Natural killer cell treated with Interleukin-12 subunit alpha and Interleukin-12 subunit beta and Interleukin-15 and Interleukin-18, amount 100 ng/mL, for 72 hours (primary cell): Measurements from ENCODE around the gene ISL2. TPM values are rescaled to one million over a fixed set of nuclear protein-coding genes. Genes with fewer than 3 reads are reported as not detected.
"Not testable (repeated sequence)": the region's sequence is repeated elsewhere in the genome, so short reads cannot be mapped to it uniquely, and the experiment has no call there.

Experiments used
- ATAC-seq, 2 donors: fragments of 150-1000 bp; cut with Tn5 transposase in 1 of 2; sonication (Bioruptor Pico), chemical (Tn5 transposase) in 1 of 2; 2 replicates each; pipeline ENCODE4 v1.10.0; 2021
- DNase-seq: peaks from one replicate; pipeline ENCODE4 v3.0.0; 2022; ENCODE audit warnings: low spot score
- H3K27ac Mint-ChIP-seq, 2 donors: 1 replicate in 1 of 2; 2 replicates in 1 of 2; pipeline ENCODE4 v1.8.0; 2022; ENCODE audit warnings: mixed read lengths in 2 of 2, mild to moderate bottlenecking in 1 of 2, moderate library complexity in 1 of 2
- H3K27me3 Mint-ChIP-seq, 2 donors: 1 replicate in 1 of 2; 2 replicates in 1 of 2; pipeline ENCODE4 v1.8.0; 2022; ENCODE audit warnings: mixed read lengths in 2 of 2
- H3K36me3 Mint-ChIP-seq: one replicate; pipeline ENCODE4 v1.8.0; 2022; ENCODE audit warnings: mixed read lengths
- H3K4me1 Mint-ChIP-seq, 2 donors: 1 replicate in 1 of 2; 2 replicates in 1 of 2; pipeline ENCODE4 v1.8.0; 2022; ENCODE audit warnings: low read depth in 2 of 2, mixed read lengths in 2 of 2, mild to moderate bottlenecking in 1 of 2
- H3K4me3 Mint-ChIP-seq: one replicate; pipeline ENCODE4 v1.8.0; 2022; ENCODE audit warnings: mixed read lengths
- H3K9me3 Mint-ChIP-seq: 2 replicates; pipeline ENCODE4 v1.8.0; 2022; ENCODE audit warnings: mixed read lengths
- total RNA-seq, 2 donors: library from RNA; stranded (reverse); gene quantifications; one replicate each; pipeline ENCODE4 v1.2.3, GENCODE V29; 2022

ISL2 gene
- total RNA-seq, 2 donors from 2014 or later, result 0.73 to 1.0 TPM

- DNase-seq (no peak), ATAC-seq (no peak)
- Mint-ChIP-seq H3K4me1 (peaks cover 30 to 34% of the 10 kb centered on the region in 2 donors), H3K4me3 (peak overlapping the region; percentile 89), H3K27ac (peak overlapping the region; percentile 88 to 89), H3K9me3 (no peaks in the 10 kb centered on the region), H3K27me3 (no peaks in the 10 kb centered on the region), H3K36me3 (no peaks in the 10 kb centered on the region)
Observed at GRCh38 chr15:76312540-76313174, 23.9 kb upstream of the ISL2 start.

- H3K9me3 Mint-ChIP-seq, H3K27me3 Mint-ChIP-seq, ATAC-seq, DNase-seq, H3K36me3 Mint-ChIP-seq: not testable (repeated sequence)
- H3K4me1 Mint-ChIP-seq, result peaks cover 28 to 30% of the 10 kb centered on the region in 2 donors
- H3K27ac Mint-ChIP-seq, result peak overlapping the region; percentile 88 to 89
- H3K4me3 Mint-ChIP-seq, result peak overlapping the region; percentile 89
Observed at GRCh38 chr15:76313175-76313567, 23.4 kb upstream of the ISL2 start.

- H3K27me3 Mint-ChIP-seq, result no peaks in the 10 kb centered on the region
- H3K36me3 Mint-ChIP-seq, result no peaks in the 10 kb centered on the region
- DNase-seq (no peak), ATAC-seq (no peak)
- H3K9me3 Mint-ChIP-seq, result no peaks in the 10 kb centered on the region
- peaks cover 23 to 24% of the 10 kb centered on the region in 2 donors for H3K4me1 Mint-ChIP-seq
- H3K27ac Mint-ChIP-seq, result no peak overlapping the region
- H3K4me3 Mint-ChIP-seq, result no peak overlapping the region
Observed at GRCh38 chr15:76313731-76314130, 22.8 kb upstream of the ISL2 start.

GRCh38 chr15:76320012-76320411 is 16.6 kb upstream of the ISL2 start:
- Mint-ChIP-seq H3K4me1 (no peaks in the 10 kb centered on the region), H3K27ac (no peak overlapping the region), H3K4me3 (no peak overlapping the region), H3K9me3 (no peaks in the 10 kb centered on the region), H3K36me3 (no peaks in the 10 kb centered on the region), H3K27me3 (peaks cover 14 to 21% of the 10 kb centered on the region in 2 donors)
- ATAC-seq, result no peak
- DNase-seq, result no peak

DNA sequence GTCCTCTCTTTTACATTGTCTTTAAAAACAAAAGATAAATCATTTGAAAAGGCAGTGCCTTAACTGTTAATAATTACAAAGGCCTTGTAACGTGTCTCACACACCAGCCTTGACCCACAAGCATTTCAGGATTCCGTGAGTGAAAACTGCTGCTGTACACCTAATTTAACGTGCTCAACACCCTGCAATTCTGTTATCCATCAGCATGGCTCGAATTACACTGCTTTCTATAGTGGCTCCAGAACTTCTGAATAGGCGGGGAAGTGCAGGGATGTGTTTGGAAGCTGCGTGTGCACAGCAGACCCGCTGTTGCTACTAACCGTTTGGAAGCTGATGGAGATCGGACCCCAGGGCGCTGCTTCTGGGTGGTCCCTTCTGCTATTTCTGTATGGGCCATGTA is 15.4 kb upstream of the ISL2 start:
- H3K9me3 Mint-ChIP-seq, result no peaks in the 10 kb centered on the region
- no peak for ATAC-seq
- H3K4me1 Mint-ChIP-seq, result no peaks in the 10 kb centered on the region
- H3K27me3 Mint-ChIP-seq, result peaks cover 14 to 21% of the 10 kb centered on the region in 2 donors
- no peak overlapping the region for H3K27ac Mint-ChIP-seq
- no peak for DNase-seq
- no peak overlapping the region for H3K4me3 Mint-ChIP-seq
- no peaks in the 10 kb centered on the region for H3K36me3 Mint-ChIP-seq

DNA sequence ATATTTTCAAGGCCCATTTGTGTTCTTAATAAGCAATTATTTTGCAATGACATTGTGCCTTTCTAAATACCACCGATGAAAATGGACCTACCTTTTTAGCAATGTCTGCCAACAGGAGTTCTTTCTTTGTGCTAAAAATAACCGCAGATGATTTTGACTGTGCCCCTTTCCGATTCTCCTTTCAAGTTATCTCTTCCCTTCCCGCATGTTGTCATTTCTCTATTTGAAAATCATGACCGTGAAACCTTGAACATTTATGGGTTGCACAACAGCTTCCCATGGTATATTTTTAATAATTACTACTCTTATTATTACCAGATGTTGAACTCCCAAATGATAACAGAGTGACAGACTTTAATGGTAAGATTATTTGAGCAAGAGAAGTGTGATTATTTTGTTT is 15.0 kb upstream of the ISL2 start:
- Mint-ChIP-seq H3K27ac (no peak overlapping the region), H3K4me3 (no peak overlapping the region), H3K9me3 (no peaks in the 10 kb centered on the region), H3K4me1 (no peaks in the 10 kb centered on the region), H3K36me3 (no peaks in the 10 kb centered on the region), H3K27me3 (peaks cover 14 to 21% of the 10 kb centered on the region in 2 donors)
- DNase-seq, result no peak
- no peak for ATAC-seq

GRCh38 chr15:76324066-76324465 is 12.5 kb upstream of the ISL2 start:
- DNase-seq (no peak), ATAC-seq (no peak)
- Mint-ChIP-seq H3K9me3 (no peaks in the 10 kb centered on the region), H3K27ac (no peak overlapping the region), H3K4me1 (peaks cover 0 to 3% of the 10 kb centered on the region in 2 donors), H3K27me3 (peaks cover 30 to 33% of the 10 kb centered on the region in 2 donors), H3K4me3 (no peak overlapping the region), H3K36me3 (no peaks in the 10 kb centered on the region)

DNA sequence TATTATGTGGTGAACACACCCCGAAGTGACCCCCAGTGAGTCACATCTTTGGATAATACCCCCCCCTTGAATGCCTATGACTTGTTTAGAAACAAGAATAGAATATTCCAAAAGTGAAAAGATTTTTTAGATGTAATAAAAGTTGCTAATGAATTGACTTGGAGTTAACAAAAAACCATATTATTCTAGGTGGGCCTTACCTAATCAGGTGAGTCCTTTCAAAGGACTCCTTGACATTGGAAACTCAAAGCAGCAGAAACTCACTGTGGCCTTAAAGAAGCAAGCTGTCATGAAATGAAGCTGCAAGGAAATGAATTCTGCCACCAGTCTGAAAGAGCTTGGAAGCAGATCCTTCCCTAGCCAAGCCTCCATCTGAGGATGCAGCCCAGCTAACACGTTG is 10.9 kb upstream of the ISL2 start:
- Mint-ChIP-seq H3K27me3 (peaks cover 38 to 45% of the 10 kb centered on the region in 2 donors), H3K4me3 (no peak overlapping the region), H3K27ac (no peak overlapping the region), H3K9me3 (no peaks in the 10 kb centered on the region), H3K4me1 (peaks cover 0 to 3% of the 10 kb centered on the region in 2 donors), H3K36me3 (no peaks in the 10 kb centered on the region)
- DNase-seq, result no peak
- ATAC-seq, result no peak

GRCh38 chr15:76327191-76328105 is 9.1 kb upstream of the ISL2 start:
- Mint-ChIP-seq H3K27ac (no peak overlapping the region), H3K36me3 (no peaks in the 10 kb centered on the region), H3K4me1 (peaks cover 0 to 3% of the 10 kb centered on the region in 2 donors), H3K9me3 (no peaks in the 10 kb centered on the region), H3K27me3 (peaks cover 32 to 37% of the 10 kb centered on the region in 2 donors), H3K4me3 (no peak overlapping the region)
- no peak for ATAC-seq
- DNase-seq, result no peak

DNA sequence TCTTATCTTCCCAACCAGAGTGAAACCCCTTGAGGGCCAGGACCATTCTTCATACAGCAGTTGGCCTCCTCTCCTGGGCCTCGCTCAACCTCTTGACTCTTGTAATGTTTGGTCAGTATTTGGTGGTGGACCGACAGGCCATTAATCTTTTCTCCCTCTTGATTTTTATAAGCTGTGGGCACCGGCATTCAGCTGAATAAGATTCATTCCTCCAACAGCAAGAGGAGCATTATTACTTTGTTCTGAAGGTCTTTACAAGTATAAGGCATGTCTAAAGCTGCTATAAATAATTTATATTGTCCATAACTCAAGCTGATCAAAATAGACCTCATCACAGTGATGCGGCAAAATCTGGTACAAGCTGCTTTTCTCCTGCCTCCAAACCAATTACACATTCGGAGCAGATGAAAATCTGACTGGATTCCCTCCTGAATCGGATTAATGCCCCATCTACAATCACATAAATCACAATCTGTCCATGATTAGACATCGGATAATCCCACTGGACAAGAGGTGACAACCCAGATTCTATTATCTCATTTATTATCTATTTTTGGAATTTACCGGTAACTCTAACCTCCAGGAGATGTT is 8.4 kb upstream of the ISL2 start:
- Mint-ChIP-seq H3K27ac (no peak overlapping the region), H3K36me3 (no peaks in the 10 kb centered on the region), H3K27me3 (peaks cover 30 to 34% of the 10 kb centered on the region in 2 donors), H3K4me1 (peaks cover 0 to 3% of the 10 kb centered on the region in 2 donors), H3K4me3 (no peak overlapping the region), H3K9me3 (no peaks in the 10 kb centered on the region)
- no peak for DNase-seq
- no peak for ATAC-seq

DNA sequence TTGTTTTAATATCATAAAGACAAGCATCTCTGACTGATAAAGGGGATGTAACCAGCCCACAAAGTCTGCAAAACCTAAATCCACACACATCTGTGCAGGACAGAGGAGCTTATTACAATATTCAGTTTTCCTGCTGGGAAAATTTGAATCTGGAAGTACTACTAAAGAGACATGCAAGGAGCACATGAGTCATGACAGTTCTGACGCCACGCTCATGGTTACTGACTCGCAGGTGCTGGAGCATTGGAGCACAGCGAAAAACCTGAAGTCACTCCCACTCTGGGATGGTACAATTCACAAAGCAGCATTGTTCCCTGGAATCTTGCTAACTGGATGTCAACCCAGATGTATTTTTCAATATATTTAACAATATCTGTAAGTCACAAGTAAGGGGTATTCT is 7.6 kb upstream of the ISL2 start:
- H3K27ac Mint-ChIP-seq, result no peak overlapping the region
- no peaks in the 10 kb centered on the region for H3K9me3 Mint-ChIP-seq
- no peak for DNase-seq
- H3K4me1 Mint-ChIP-seq, result peaks cover 1 to 3% of the 10 kb centered on the region in 2 donors
- peaks cover 33 to 36% of the 10 kb centered on the region in 2 donors for H3K27me3 Mint-ChIP-seq
- no peak overlapping the region for H3K4me3 Mint-ChIP-seq
- no peaks in the 10 kb centered on the region for H3K36me3 Mint-ChIP-seq
- no peak for ATAC-seq

DNA sequence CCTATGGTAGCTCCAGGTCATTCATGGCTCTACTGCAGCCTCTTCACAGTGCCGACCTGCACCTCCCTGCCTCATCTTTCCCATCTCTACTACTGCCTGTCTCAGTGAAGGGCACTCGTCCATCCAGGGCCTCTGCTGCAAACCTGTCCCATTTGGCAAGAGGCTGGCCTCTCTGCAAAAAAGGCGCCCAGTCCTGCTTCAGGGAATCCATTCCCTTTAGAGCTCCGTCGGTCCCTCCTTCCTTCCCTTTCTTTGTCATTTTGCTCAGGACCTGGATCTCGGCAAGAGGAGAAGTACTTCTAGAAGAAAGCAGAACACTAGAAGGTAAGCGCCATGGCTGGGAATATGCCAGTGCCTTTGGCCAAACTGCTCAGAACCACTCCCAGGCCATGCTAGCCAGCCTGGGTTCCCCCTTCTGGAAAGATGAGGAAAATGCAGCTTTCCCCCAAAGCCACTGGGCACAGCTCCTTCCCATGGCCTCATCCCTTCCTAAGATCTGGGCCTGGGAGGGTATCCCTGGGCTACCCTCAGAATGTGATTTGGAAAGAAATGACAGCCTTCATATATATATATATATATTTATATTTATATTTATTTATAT is 6.4 kb upstream of the ISL2 start:
- no peaks in the 10 kb centered on the region for H3K9me3 Mint-ChIP-seq
- no peak overlapping the region for H3K27ac Mint-ChIP-seq
- H3K27me3 Mint-ChIP-seq, result peaks cover 43 to 45% of the 10 kb centered on the region in 2 donors
- no peak overlapping the region for H3K4me3 Mint-ChIP-seq
- peaks cover 6 to 7% of the 10 kb centered on the region in 2 donors for H3K4me1 Mint-ChIP-seq
- DNase-seq, result no peak
- no peak for ATAC-seq
- H3K36me3 Mint-ChIP-seq, result no peaks in the 10 kb centered on the region

GRCh38 chr15:76332796-76333195 is 3.8 kb upstream of the ISL2 start:
- Mint-ChIP-seq H3K4me3 (no peak overlapping the region), H3K36me3 (peaks cover 9% of the 10 kb centered on the region), H3K9me3 (no peaks in the 10 kb centered on the region), H3K27me3 (peaks cover 62% of the 10 kb centered on the region in 2 donors), H3K4me1 (peaks cover 27% of the 10 kb centered on the region in 2 donors), H3K27ac (no peak overlapping the region)
- no peak for DNase-seq
- ATAC-seq, result no peak
